ENCODE measurements around the gene GRAMD2B.
"Not testable (repeated sequence)": the region's sequence is repeated elsewhere in the genome, so short reads cannot be mapped to it uniquely, and the experiment has no call there.

GRAMD2B gene

DNA sequence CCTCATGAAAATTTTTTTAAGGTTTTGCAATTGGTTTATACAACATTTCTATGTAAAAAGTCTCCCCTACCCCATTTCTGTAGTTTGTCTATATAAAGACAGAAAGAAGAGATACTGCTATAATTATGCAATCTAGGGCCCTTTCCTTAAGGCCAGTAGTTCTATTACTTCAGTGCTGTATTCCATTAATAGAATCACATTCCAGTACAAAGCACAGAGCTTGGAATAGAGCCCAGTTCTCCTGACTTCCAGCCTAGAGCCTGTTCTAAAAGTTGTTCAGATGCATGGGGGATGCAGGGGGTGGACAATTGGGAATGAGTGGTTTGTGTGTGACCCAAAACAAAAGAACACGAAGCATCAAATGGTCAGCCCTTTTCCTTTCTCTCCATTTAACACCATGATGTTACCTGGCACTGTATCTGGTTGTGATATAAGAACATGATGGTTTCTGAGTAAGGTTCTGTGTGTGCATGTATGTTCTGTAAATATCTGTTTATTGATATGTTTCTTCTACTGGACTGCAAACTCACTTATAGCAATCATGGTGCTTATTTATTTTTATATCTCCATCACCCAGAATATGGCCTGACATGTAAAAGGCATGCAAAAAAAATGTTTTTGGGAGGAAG, 8.2 kb upstream of the GRAMD2B start:
- no peak for DNase-seq

DNA sequence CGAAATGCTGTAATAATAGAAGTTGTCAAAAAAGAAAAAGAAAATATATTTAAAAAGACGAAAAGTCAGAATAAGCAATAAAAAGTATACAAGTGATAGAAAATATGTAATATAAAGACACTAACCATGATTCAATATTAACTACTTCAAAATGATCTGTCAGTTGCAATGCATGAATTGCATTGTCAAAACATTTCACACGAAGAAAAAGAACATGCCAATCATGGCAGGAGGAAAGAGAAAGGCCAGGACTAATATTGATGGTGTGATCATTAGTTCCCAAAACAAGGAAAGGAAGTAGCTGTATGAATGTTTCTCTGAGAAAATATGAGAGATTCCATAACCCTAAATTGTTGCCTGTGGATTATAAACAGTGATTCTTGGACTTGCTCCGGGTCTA, 7.4 kb upstream of the GRAMD2B start:
- DNase-seq = no peak

DNA sequence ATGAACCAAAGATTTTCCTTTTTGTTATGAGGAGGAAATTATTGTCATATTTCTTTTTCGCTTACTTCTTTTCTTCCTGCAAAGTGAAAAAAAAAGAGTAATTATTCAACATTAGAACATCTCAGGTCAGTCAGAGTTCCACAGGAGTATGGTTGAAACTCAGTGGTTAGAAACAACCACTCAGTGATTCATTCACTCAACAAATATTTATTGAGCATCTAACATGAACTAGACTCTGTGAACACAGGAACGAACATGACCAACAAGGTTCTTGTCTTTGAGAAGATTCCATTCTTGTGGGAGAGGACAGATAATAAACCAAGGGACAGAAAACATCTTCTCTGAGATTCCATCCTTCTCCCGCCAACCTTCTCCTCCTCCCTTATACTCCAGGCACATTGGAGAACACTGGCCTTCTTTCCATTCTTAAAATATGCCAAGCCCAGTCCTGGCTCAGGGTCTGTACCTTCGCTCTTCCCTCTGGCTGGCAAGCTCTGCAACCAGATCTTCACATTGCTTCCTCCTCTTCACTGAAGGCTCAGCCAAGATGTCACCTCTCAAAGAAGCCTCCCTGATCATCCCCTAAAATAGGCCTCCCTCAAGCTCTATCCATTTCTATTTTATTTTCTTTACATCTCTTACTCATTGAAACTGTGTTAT, 6.8 kb upstream of the GRAMD2B start:
- no peak for DNase-seq

DNA sequence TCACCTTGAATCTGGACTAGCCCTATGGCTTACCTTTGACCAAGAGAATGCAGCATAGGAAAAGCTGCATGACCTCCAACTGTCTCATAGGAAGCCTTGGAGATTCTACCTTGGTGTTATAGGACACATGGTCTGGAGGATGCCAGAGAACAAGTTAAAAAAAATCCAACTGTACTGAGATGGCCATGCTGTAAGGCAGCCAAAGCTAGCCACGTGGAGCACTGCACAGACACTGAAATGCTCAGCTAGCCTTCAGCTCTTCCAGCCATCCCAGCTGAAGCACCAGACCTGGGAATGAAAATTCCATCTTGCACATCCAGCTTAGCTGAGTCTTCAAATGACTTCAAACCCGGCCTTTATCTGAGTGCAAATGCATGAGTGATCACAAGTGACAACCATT, 6.0 kb upstream of the GRAMD2B start:
- no peak for DNase-seq

DNA sequence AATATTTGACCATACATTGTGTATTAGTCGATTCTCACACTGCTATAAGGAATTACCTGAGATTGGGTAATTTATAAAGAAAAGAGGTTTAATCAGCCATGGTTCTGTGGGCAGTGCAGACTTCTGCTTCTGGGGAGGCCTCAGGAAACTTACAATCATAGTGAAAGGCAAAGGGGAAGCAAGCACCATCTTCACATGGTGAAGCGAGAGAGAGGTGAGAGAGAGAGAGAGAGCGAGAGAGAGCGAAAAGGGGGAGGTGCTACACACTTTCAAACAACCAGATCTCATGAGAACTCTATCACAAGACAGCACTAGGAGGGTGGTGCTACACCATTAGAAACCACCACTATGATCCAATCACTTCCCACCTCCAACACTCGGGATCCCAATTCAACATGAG, 4.1 kb upstream of the GRAMD2B start:
- DNase-seq = no peak

DNA sequence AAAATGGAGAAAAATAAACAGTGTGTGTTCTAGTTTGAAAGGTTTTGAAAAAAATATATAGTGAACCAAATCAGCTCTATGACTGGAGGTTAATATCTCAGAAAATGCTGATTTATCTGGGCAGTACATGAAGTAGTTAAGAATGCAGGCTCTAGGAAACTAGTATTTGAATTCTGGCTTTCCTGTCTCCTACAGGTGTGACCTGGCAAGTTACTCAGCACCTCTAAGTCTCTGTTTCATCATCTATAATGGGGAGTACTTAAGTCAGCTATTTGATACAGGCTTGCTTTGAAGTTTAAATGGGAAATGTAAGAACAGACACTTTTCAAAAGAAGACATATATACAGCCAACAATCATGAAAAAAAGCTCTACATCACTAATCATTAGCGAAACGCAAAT, 5.2 kb downstream of the GRAMD2B start:
- no peak for DNase-seq

DNA sequence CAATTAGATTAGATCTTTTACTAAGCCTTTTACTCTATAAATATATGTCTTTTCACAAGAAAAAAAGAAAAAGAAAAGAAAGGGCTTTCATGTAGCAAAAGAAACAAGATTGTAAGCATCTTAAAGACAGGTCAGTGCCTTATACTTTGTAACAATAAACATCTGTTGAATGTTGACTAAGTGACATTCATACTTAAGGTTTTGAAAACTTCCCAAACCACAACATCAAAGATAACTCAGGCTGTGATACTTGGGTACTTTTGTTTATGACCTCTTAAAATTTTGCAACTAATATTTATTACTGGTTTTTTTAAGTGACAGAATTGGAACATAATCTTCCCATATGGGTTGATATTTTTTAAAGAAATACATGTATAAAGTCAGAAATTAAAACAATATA, 7.4 kb downstream of the GRAMD2B start:
- no peak for DNase-seq

DNA sequence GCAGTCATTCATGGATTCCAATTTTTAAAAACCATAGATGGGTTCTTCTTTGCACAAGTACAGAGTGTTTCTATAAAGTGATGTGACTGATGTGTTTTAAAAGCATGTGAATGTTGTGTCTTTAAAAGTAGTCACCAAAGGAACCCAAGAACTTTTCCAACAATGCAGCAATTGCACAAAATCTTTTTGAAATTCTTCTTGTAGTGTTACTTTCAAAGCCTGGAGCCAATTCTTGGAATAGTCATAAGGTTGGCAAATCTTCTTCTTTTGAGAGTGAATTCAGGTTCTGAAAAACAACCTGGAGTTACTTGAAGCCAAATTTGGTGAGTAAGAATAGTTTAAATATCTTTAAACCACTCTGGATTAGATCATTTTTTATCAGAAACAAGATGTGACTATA, 10.5 kb downstream of the GRAMD2B start:
- no peak for DNase-seq

DNA sequence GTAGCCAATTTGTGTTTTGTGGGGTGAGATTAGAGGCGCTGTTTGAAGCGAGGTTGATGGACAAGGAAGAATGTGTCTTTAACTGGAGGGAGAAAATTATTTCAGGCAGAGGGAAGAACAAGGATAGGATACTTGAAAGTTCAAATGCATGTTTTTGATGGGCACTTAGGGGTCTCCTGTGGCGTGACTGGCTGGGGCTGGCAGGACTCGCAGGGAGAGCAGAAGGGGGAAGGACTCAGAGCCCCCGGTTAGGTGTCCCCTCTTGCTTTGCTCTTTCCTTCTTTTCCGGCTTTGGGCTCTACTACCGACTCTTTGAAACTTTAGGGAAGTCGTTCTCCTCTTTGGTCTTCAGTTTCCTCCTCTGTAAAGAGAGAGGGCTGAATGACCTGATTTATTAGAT, 12.1 kb downstream of the GRAMD2B start:
- no peak for DNase-seq

DNA sequence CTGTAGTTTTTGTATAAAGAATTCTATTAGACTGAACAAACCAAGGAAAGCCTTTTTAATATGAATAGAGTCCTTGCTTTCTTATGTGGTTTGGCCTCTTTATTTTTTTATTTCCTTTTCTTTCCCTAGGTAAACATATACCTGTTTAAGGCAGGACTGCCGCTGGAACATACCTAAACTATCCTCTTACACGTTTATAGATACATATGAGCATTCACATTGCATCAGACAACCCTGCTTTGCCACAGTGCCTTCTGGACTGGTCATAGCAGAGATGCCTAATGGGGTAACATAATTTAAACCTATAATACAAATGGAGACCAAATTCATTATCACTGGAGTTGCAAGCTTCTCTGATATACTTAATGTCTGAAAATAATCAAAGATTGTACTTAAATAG, 12.5 kb downstream of the GRAMD2B start:
- DNase-seq = no peak

DNA sequence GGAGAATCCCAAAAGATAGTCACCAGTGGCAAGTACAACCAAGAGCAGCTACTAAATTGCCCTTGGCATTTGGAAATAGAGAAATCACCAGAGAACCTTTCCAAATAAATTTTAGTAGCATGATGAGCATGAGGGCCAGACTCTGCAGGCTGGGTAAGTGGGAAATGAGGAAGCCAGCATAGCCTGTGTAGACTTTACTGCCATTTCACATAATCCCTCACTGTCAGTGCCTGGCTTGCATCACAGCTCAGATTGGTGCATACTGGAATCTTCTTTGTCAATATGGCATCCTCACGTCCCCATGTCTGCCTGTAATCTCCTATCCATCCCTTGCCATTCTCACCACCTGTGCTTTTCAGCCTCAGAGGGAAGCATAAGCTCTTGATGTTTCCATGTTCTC, 14.5 kb downstream of the GRAMD2B start:
- DNase-seq = no peak

DNA sequence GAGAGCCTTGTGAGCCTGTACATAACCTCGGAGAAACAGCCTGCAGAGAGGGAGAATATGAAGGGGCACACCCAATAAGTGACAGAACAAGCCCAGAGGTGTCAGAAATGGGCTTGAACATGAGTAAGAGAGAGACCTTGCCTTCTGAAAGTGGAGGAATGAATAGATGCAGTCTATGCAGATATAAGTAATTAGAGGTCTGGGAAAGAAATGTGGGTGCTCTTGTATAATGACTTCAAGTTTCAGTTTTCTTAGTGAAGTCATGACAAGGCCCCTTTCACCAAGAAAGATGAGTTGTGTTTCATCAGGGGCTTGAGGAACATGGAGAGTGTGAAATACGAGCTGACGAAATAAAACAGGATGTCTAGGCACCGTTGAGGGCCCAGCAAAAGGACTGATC, 15.1 kb downstream of the GRAMD2B start:
- DNase-seq = no peak

DNA sequence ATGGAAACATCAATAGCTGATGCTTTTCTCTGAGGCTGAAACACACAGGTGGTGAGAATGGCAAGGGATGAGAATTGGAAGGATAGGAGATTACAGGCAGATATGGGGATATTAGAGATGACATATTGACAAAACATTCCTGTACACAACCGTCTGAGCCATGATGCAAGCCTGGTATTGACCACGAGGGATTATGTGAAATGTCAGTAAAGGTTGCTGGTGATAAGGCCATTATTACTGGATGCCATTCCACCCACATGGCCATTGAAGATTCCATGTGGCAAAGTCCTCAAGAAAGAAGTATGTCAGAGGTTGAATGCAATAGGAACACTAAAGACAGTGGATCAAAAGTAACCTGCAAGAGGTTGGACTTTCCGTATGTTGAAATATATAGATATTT, 15.7 kb downstream of the GRAMD2B start:
- no peak for DNase-seq

DNA sequence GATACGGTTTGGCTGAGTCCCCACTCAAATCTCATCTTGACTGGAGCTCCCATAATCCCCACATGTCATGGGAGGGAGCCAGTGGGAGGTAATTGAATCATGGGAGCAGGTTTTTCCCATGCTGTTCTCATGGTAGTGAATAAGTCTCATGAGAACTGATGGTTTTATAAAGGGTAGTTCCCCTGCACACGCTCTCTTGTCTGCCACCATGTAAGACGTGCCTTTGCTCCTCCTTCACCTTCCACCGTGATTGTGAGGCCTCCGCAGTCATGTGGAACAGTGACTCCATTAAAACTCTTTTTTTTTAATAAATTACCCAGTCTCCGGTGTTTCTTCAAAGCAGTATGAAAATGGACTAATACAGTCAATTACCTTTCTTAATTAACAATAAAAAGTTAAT, 16.5 kb downstream of the GRAMD2B start:
- not testable (repeated sequence) for DNase-seq

DNA sequence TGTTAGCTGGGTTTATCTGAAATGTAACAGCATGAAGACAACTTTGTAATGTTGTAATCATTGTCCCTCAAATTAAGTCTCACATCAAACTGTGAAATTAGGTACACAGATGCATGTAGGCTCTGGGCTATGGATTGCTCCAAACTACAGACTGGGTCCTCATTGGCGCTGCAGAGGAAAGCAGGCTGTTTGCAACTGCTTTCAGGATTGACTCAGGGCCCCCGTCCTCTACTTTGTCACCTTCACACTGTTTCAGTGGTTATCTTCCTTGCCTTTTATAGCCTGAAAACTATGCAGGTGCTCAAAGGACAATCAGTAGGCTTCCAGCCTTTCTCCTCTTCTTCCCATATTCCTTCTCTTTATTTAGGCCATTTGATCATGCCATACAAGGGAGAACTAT, 18.0 kb downstream of the GRAMD2B start:
- no peak for DNase-seq

DNA sequence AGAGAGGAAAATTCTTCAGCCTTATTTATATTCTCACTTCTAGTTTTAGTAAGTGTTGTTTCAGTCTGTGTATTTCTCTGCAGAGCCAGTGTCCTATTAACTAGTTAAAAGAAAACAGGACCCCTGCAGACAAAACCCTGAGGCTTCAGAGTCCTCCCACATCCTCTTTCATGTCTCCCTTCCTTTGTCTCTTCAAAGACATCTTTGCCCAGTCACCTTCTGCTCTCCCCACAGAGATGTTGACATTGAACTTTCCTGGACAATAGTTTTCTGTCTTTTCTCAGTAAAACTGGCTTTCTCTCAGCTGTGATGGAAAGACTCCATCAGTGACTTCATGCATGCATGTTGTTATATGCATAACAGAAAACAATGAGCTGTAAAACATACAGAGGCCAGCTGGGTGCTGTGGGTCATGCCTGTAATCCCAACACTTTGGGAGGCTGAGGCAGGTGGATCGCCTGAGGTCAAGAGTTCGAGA, 20.2 kb downstream of the GRAMD2B start:
- no peak for DNase-seq

DNA sequence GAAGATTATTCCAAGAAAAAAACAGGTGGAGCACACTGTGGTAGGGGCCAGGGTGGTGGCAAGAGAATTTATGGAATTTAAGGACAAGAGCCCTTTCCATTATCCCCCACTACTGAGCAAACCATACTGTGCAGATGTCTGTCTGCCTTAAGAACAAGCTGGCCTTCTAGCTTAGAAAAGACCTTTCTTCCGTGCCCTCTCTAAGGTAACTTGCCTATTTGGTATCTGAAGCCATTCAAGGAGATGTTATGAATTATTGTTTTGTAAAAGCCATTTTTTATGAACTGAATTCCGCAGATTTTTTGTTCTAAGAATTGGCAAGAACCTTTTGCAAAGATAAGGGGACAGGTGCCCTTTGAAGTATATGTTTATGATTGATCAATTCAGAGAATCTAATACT, 20.9 kb downstream of the GRAMD2B start:
- no peak for DNase-seq

DNA sequence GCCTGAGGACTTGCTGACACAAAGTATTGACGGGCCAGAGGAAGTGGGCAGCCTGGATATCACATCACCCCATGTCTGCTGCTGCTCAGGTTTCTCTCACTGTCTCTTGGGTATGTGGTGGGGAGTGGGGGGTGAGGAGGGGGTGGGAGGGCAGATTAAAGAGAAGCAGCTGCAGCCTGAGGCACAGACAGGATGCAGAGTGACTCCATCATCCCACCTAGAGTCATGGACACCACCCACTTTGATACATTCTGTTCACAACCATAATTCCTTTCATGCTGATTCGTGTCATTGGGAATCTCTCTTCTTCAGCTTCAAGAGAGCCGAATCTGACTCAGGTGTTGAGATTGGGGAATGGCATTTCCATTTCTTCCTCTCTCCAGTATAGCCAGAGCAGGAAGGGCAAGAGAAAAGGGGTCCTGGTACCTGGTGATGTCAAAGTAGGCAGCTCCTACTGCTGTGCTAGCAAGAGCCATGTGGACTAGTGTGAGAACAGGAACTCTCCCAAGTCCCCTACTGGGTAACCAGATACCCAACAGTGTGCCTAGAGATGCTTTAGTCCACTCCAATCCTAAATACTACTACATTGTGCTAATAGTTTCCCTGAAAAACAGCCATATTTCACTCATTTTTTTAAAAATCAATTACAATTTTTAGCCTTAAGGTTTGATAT, 22.4 kb downstream of the GRAMD2B start:
- DNase-seq = no peak

DNA sequence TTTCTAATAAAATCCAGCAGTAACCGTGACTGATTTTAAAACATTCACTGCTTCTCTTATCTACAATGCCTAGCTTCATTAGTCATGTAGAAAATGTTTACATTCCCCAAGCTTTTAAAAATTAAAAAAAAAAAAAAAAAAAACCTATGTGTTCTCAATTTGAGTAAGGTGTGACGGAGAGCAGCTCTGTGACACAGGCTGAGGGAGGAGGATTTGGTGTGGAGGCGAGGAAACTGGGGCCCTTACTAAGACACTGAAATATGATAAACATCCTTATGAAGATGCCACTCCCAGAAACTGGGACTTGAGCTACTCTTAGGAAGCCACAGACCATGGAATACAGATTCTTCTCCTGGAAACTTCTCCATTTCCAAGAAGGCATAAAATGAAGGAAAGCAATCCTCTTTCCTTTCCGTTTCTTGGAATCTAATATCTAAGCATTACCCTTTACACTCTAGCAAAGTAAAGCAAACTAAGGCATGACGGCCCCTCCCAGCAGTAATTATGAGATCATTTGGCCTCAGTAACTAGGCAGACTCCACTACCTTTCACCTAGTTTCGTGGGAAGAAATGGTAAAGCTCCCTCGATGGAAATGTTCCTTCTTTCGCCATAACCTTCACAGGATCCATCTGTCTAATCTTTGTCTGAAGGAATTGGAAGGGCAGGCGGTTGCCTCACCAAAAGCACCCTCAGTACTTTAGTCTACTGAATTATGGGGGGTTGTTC, 23.5 kb downstream of the GRAMD2B start:
- DNase-seq = no peak

DNA sequence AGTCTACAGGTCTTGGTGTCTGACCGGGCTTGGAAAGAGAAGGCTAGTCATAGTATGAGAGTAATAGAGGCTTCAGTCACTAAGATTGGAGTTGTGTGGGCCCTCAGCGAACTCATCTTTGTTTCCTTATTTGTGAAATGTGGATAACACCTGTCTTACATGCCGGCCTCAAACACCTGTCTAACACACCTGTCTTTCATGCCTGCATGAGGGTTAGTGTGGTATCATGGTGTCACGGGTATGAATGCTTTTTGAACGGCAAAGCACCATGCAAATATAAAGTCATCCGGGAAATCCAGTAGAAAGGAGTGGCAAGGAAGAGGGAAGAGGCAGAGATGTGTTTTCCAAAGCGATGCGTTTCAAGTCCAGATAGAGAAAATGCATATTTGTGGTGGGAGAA, 25.5 kb downstream of the GRAMD2B start:
- DNase-seq = no peak

DNA sequence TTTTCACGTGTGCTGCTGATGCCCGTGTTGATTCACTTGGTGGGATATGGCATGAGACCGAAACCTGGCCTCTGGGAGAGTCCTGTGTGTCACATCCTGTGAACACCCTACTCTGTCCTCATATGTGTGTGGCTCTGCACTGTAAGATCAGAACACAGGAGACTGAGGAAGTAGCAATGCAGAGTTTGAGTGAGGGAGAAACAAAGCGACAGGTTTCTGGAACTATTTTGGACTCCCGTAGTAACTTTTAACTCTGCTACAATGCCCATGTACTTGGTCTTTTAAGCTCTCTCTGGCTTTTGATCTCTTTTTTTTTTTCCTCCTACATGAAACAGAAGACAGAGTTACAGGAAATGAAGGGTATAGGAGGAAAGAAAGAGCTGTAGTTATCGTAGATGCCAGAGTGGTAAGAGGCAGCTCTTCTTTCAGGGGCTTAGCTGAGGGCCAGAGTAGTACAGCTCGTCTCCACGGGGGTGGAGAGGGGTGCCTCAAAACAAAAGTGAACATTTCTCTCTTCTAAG, 26.6 kb downstream of the GRAMD2B start:
- DNase-seq = peak; percentile 36

DNA sequence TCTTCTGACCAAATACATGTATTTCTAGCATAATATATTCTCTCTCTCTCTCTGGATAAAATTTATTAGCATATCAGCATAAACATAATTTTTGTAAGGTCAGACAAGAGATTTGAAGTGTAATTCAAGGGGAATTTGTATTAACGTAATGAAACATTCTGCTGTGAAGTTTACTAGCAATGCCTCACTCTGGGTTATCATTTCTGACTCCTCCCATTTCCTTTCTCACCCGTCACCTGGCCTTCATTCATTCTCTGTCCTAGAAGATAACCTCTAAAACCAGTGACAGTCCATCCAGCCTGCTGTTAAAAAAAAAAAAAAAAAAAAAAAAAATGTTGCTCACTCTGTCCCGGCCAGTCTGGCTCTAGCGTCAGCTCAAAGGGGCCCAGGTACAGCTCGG, 27.1 kb downstream of the GRAMD2B start:
- DNase-seq = no peak

DNA sequence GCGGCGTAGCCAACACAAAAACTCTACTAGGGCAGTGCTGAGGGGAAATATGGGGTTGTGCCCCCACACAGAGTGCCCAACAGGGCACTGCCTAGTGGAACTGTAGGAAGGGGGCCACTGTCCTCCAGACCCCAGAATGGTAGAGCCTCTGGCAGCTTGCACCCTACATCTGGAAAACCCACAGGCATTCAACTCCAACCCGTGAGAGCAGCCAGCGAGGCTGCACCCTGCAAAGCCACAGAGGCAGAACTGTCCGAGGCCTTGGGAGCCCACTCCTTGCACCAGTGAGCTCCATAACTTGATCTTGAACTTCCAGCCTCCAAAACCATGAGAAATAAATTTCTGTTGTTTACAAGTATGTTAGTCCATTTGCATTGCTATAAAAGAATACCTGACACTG, 27.7 kb downstream of the GRAMD2B start:
- no peak for DNase-seq

DNA sequence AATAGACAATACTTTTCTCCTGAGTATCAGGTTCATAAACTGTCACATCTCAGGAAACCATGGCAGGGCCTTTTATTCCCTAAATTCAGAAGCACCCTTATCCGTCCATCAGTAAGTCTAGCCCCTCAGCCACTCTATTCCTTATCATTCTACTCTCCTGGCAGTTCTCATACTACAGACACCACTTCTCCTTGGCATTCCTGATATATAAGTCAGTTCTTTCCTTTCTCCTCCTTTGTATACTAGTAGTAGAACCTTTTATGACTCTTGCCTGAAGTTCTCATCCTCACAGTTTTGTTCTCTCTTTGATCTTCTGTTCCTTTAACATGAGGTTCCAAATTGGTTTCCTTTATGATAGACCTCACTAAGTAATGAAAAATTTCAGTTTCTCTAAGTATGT, 29.3 kb downstream of the GRAMD2B start:
- DNase-seq = no peak
